SHP77 treated with DMSO at 0.1 percent for 48 hours (cell line): Measurements from ENCODE around the gene SLC25A10.

Source experiments
- DNase-seq: peaks from one replicate; lab custom pipeline; 2025; lab: John Stamatoyannopoulos, UW

The SLC25A10 gene

DNA sequence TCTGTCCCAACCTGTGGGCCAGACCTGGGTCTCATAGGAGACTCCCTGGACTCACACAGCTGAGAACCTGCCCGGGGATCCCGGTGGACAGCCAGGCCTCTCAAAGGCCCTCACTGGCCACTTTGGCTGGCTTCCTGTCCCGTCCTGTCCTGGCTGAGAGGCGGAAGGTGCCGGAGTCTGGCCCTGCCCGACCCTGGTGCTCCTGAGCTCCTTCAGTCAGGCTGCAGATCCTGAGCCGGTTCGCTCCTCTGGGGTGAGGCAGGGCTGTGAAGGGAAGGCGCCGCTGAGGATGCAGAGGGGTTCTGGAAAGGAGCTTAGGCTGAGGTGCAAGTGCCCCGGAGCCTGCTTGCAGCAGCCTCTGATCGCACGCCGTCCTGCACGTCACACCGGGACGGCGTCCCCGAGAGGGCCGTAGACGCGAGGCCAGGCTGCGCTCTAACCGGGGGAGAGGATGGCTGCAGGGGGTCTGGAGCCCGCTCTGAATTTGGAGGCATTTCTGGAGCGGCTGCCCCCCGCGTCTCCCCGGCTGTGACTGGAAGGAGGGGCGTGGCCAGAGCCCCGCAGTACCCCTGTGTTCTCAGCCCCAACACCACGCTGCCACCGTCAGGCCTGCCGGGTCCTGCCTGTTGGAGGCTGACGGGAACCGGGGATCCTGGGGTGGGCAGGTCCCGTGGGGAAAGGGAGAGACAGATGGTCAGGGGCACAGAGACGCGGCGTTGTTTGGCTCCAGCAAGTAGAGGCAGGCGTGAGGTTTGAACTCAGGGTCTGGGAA, 24.1 kb upstream of the SLC25A10 start:
- DNase-seq = no peak

DNA sequence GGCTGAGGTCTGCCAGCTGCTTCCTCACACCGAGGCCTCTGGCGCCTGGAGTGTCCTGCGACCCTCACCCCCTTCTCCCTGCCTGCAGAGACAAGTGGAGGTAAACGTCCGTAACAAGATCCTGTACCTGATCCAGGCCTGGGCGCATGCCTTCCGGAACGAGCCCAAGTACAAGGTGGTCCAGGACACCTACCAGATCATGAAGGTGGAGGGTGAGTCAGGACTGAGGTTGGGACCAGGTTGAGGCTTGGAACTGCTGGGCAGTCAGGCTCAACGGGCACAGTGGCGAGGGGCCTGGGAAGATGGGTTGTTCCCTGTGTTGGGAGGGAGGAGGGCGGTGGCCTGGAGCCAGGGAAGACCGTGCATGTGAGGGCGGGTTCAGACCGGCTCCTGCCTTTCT, 23.5 kb upstream of the SLC25A10 start:
- DNase-seq = no peak

GRCh38 chr17:81690066-81690465, 22.0 kb upstream of the SLC25A10 start:
- no peak for DNase-seq

DNA sequence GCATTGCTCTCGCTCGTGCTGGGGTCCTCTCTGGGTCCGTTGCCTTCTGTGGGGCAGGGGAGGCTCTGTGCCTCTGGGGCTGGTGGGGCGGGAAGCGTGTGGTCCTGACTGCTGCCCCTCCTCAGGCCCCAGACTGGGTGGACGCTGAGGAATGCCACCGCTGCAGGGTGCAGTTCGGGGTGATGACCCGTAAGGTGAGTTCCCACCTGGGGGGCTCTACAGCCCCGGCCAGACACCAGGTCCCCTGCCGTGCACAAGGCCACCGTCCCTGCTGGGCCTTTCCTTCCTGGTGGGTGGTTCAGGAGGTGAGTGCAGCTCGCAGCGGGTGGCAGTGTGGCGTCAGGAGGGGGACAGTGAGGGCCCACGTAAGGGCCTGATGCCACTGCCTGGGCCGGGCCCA, 21.5 kb upstream of the SLC25A10 start:
- no peak for DNase-seq

DNA sequence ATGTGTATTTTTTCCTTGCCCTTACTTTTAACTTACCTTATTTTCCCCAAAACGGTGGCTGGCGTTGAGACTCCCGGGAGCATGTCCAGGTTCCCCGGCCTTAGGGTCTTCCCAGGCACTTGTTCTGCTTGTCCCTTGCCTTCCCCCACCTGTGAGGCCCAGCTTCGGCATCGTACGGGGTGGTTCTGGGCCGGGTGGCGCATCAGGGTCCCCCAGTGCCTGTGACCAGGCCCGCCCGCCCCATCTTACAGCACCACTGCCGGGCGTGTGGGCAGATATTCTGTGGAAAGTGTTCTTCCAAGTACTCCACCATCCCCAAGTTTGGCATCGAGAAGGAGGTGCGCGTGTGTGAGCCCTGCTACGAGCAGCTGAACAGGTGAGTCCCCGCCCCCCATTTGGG, 20.9 kb upstream of the SLC25A10 start:
- DNase-seq = no peak

DNA sequence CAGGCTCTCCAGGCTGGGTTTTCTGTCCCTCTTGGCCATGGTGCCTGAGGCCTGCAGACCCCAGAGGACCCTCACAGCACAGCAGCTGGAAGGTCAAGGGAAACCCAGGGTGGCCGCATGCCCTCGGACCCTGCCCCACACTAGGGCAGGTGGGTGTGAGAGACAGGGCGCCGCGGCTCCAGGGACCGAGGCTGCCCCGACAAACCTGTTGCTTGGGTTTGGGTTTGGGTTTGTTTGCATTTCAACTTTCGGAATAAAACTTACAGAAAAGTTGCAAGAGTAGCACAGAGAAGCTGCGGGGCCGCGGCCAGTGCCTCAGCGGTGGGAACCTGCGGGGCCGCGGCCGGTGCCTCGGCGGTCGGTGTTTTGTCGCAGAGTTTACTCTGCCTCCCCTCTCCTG, 20.5 kb upstream of the SLC25A10 start:
- no peak for DNase-seq

- DNase-seq = no peak
Measured at GRCh38 chr17:81693509-81694210, 18.4 kb upstream of the SLC25A10 start.

DNA sequence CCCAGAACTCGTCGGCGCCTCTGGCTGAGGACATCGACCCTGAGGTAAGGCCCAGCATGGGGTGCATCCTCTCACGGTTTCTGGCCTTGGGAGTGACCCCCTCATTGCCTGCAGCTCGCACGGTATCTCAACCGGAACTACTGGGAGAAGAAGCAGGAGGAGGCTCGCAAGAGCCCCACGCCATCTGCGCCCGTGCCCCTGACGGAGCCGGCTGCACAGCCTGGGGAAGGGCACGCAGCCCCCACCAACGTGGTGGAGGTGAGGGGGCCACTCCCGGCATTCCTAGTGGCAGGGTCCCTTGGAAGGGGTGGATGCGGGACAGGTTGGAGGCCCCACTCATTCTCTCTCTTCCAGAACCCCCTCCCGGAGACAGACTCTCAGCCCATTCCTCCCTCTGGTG, 17.3 kb upstream of the SLC25A10 start:
- DNase-seq = no peak

GRCh38 chr17:81695211-81695610, 16.9 kb upstream of the SLC25A10 start:
- DNase-seq = no peak

GRCh38 chr17:81695801-81696200, 16.3 kb upstream of the SLC25A10 start:
- DNase-seq = no peak

DNA sequence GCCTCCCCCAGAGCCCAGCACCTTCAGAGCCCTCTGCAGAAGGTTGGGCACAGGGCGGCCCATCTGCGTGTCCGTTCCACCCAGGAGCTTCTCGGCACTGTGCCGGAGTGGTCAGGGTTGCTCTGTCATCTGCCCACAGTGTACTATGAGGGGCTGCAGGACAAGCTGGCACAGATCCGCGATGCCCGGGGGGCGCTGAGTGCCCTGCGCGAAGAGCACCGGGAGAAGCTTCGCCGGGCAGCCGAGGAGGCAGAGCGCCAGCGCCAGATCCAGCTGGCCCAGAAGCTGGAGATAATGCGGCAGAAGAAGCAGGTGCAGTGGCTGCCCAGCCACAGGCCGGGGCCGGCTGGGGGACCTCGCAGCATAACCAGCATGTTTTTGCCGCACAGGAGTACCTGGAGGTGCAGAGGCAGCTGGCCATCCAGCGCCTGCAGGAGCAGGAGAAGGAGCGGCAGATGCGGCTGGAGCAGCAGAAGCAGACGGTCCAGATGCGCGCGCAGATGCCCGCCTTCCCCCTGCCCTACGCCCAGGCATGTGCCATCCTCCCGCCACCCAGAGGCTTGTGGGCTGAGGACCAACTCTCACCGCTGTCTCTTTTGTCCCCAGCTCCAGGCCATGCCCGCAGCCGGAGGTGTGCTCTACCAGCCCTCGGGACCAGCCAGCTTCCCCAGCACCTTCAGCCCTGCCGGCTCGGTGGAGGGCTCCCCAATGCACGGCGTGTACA, 15.7 kb upstream of the SLC25A10 start:
- no peak for DNase-seq

DNA sequence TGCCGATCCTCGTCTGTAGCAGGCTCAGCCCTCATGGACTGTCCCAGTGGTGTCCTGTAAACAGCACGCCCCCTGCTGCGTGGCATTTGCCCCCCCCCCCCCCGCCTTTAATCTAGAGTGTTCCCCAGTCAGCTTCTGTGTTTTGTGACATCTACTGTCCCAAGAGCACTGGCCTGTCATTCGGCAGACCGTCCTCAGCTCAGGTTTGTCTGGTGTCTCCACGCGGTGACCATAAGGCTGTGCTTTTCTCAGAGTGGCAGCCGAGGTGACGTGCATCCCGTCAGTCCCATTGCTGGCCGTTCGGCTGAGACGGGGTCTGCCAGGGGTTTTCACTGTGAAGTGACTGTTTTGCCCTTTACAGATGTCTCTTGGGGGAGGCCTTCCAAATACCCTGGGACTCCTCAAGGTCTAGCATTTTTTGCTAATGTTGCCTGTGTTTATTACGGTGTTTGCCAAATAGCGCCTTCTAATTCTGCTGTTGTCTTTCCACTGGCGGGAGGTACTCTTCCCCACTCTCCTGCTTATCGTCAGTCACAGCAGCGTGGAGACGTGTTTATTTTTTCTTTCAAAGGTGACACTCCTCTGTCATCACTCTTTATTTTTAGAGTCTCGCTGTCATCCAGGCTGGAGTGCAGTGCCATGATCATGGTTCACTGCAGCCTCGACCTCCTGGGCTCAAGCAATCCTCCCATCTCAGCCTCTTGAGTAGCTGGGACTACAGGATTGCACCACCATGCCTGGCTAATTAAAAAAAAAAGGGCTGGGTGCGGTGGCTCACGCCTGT, 14.6 kb upstream of the SLC25A10 start:
- DNase-seq = no peak

DNA sequence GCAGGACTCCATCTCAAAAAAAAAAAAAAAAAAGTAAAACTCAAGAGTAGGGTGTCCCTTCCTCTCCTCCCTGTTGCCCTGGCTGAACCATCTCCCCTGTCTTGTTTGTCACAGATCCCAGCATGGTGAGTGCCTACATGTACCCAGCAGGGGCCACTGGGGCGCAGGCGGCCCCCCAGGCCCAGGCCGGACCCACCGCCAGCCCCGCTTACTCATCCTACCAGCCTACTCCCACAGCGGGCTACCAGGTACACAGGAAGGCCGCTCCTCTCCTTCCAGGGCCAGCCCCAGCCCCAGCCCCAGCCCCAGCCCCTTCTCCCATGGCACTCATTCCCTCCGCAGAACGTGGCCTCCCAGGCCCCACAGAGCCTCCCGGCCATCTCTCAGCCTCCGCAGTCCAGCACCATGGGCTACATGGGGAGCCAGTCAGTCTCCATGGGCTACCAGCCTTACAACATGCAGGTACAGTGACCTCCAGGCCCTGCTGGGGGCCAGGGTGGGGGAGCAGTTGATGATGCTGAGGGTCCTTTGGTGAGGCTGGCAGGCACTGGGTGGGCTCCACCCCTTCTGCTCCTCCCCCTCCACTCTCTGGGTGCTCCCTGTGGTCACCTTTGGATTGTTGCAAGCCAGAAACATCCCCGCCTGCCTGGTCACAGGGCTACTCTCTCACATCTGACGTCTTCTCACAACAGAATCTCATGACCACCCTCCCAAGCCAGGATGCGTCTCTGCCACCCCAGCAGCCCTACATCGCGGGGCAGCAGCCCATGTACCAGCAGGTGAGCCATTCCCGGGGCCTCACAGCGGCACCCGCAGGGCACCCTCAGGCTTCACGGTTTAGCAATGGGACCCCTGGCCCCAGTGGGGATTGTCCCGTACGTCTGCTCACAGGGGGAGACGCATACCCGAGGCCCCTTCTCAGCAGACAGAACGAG, 11.5 kb upstream of the SLC25A10 start:
- no peak for DNase-seq

GRCh38 chr17:81701288-81702071, 10.6 kb upstream of the SLC25A10 start:
- DNase-seq = no peak

DNA sequence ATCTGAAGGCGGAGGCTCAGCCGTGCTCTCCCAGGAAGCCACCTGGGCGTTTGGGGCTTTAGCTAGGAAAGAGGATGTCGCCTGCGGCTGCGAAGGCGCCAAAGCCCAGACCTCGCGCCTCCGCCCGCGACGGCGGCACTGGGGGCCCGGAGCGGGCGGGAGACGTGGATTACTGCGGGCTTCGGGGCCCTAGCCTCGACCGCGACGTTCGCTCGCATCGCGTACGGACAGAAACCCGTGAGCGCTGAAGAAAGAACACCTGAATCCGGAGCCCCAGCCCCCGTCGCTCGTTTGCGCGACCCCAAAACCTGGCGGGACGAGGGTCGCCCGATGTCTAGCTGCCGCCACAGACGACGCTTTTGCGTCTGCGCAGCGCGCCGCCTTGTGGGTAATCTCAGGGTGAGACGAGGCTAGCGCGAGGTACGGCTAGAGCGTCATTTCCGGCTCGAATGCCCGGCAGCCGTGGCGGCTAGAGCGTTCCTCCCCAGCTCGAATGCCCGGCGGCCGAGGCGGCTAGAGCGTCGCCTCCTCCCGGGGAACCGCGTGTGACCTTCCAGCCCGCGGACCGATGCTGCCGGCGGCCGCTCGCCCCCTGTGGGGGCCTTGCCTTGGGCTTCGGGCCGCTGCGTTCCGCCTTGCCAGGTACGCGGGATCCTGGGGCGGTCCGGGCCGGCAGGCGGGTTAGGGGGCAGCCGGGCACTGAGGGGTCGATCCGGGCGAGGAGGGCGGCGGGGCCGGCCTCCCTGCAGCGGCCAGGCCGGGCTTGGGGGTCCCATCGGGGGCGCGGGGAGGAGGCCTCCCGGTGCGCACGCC, 8.9 kb upstream of the SLC25A10 start, which contains the start of gene MRPL12:
Gene MRPL12 (plus strand): TSS at position 434 of the 813 bp plus-strand sequence. CDS start 135 bp downstream, at position 569.
- DNase-seq = peak; percentile 88

DNA sequence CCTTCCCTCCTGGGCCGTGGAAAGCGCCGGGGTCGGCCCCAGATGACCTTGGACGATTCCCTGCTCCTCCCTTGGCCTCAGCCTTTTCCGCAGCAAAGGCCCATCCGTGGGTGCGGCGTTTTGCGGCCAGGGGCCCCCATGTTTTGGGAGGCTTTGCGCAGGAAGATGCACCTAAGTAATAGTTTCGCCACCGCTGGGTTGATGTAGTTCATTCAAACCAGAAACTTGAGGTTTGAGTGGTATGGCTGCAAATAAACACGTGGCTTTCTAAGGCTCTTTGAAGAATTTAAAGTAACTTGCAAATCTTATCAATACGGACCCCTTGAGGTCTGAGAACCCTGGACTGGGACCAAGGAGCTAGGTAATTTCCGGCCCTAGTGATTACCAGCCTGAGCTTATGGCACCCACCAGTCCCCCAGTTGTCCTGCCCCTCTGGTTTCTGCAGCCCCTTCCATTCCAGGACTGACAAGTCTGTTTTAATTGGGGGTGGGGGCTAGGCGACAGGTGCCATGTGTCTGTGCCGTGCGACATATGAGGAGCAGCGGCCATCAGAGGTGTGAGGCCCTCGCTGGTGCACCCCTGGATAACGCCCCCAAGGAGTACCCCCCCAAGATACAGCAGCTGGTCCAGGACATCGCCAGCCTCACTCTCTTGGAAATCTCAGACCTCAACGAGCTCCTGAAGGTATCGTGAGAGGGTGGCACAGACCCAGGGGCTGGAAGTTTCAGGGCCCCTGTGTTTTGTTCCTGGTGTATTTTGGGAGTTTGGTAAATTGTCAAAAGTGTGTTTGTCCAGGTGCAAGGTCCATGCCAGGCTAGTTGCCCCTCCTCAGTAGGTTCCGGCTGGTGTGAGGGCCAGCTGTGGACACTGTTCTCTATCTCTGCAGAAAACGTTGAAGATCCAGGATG, 8.1 kb upstream of the SLC25A10 start:
- DNase-seq = no peak

GRCh38 chr17:81705518-81706231, 6.4 kb upstream of the SLC25A10 start:
- DNase-seq = no peak

GRCh38 chr17:81706232-81706611, 5.9 kb upstream of the SLC25A10 start:
- DNase-seq = no peak
